Putamen (tissue), 1 donor: ENCODE results near the gene LSM7.

Experiments
- DNase-seq: peaks from one replicate; pipeline ENCODE4 v3.0.0-alpha.2; 2016; ENCODE audit warnings: low spot score

LSM7 gene

GRCh38 chr19:2276429-2276986 is 51.9 kb downstream of the LSM7 start:
- no peak for DNase-seq

GRCh38 chr19:2275588-2276428 is 52.6 kb downstream of the LSM7 start:
- no peak for DNase-seq

- DNase-seq: no peak
These were observed 53.4 kb downstream of the LSM7 start for GRCh38 chr19:2274931-2275535.

- no peak for DNase-seq
These were observed 54.1 kb downstream of the LSM7 start for GRCh38 chr19:2274185-2274711.

GRCh38 chr19:2273356-2274184 is 54.8 kb downstream of the LSM7 start:
- no peak for DNase-seq
